ENCODE measurements around the gene GALNT15.

DNA sequence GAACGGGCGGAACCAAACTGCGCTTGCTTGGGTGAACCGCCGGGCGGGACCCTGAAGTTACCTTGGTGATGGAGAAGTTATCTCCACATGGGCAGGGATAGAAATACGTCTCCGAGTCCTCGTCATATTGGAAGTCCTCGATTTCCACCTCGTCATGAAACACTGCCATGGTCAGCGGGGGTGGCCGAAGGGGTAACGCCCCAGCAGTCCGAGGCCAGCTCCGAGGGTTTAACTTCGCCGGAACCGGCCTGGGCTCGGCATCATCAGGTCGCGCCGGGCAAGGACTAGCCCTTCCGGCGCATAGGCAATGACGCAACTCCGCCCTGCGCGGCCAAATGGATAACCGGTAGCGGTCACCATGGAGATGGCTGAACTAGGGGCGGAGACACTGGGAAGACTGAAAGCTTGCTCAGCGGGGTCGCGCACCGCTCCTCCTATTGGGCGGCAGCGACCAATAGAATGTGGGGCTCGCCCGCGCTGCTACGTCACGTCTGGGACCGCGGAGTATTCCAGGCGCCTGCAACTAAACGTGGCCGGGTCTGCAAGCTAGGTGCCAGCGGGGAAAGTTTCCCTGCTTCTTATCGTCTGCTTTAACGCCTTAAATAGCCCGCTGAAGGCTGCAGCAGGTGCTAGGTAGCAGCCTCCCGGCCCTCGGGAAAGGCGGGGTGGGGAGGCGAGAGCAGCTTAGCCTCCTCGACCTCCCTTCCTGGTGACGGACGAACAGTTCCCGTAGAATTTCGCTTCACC is 90.4 kb downstream of the GALNT15 start, which contains the start of the genes DPH3 and OXNAD1:
- TF ChIP-seq, protein P1, sequence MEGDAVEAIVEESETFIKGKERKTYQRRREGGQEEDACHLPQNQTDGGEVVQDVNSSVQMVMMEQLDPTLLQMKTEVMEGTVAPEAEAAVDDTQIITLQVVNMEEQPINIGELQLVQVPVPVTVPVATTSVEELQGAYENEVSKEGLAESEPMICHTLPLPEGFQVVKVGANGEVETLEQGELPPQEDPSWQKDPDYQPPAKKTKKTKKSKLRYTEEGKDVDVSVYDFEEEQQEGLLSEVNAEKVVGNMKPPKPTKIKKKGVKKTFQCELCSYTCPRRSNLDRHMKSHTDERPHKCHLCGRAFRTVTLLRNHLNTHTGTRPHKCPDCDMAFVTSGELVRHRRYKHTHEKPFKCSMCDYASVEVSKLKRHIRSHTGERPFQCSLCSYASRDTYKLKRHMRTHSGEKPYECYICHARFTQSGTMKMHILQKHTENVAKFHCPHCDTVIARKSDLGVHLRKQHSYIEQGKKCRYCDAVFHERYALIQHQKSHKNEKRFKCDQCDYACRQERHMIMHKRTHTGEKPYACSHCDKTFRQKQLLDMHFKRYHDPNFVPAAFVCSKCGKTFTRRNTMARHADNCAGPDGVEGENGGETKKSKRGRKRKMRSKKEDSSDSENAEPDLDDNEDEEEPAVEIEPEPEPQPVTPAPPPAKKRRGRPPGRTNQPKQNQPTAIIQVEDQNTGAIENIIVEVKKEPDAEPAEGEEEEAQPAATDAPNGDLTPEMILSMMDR (IDR thresholded peaks at IDR 0.05) = peak in 3 of 12 donors; percentile 8 to 17 (median 16)
- peak; percentile 47 to 74 for TF ChIP-seq POLR2A (IDR thresholded peaks at IDR 0.05)

Measured in heart left ventricle (tissue), 13 donors.